Chondrocyte (in vitro differentiated cells): Measurements from ENCODE around the gene AKR7A2. TPM values are rescaled to one million over a fixed set of nuclear protein-coding genes. Genes with fewer than 3 reads are reported as not detected.
A peak's percentile ranks its signal among the peaks of the same experiment; 100 is the strongest.

Experiments
- DNase-seq: peaks from one replicate; pipeline ENCODE4 v3.0.0; 2021; ENCODE audit warnings: mixed read lengths, low spot score
- H3K27ac Mint-ChIP-seq: one replicate; pipeline ENCODE4 v1.8.0; 2021; ENCODE audit warnings: mild to moderate bottlenecking, moderate library complexity, mixed read lengths; ENCODE audit not compliant: unreplicated experiment
- H3K27me3 Mint-ChIP-seq: 2 replicates; pipeline ENCODE4 v1.8.0; 2021; ENCODE audit warnings: low read depth, mixed read lengths
- H3K36me3 Mint-ChIP-seq: 2 replicates; pipeline ENCODE4 v1.8.0; 2021; ENCODE audit warnings: low read depth, mixed read lengths
- H3K4me1 Mint-ChIP-seq: 2 replicates; pipeline ENCODE4 v1.8.0; 2021; ENCODE audit warnings: low read depth, mild to moderate bottlenecking, mixed read lengths
- H3K4me3 Mint-ChIP-seq: one replicate; pipeline ENCODE4 v1.8.0; 2021; ENCODE audit warnings: mild to moderate bottlenecking, moderate library complexity, mixed read lengths; ENCODE audit not compliant: unreplicated experiment
- H3K9me3 Mint-ChIP-seq: 2 replicates; pipeline ENCODE4 v1.8.0; 2021; ENCODE audit warnings: low read depth, mixed read lengths
- CTCF ChIP-seq: fragments of 200-600 bp; sonication (generic); IDR thresholded peaks from 2 replicates; pipeline ENCODE4 v1.5.0; 2021; ENCODE audit warnings: antibody characterized with exemption, mild to moderate bottlenecking, moderate library complexity
- total RNA-seq: library from RNA; stranded (reverse); gene quantifications from 3 replicates; pipeline ENCODE4 v1.2.1, GENCODE V29; 2021

AKR7A2 gene
- total RNA-seq, 1 donor from 2014 or later: 46.6 TPM

- DNase-seq: no peak
- Mint-ChIP-seq H3K27me3 (no peaks in the 10 kb centered on the region), H3K4me1 (no peaks in the 10 kb centered on the region), H3K27ac (no peak overlapping the region), H3K4me3 (no peak overlapping the region), H3K36me3 (peaks cover 29% of the 10 kb centered on the region), H3K9me3 (no peaks in the 10 kb centered on the region)
- no peak for TF ChIP-seq CTCF
These were observed 31.8 kb upstream of the AKR7A2 start for GRCh38 chr1:19343617-19344350.

GRCh38 chr1:19342894-19343616 lies 31.1 kb upstream of the AKR7A2 start:
- no peak overlapping the region for H3K4me3 Mint-ChIP-seq

GRCh38 chr1:19342062-19342750 lies 30.3 kb upstream of the AKR7A2 start:
- H3K36me3 Mint-ChIP-seq: peaks cover 31% of the 10 kb centered on the region
- H3K4me1 Mint-ChIP-seq: peaks cover 3% of the 10 kb centered on the region
- TF ChIP-seq CTCF: no peak
- no peaks in the 10 kb centered on the region for H3K27me3 Mint-ChIP-seq
- no peak overlapping the region for H3K27ac Mint-ChIP-seq
- H3K4me3 Mint-ChIP-seq: no peak overlapping the region
- DNase-seq: no peak
- no peaks in the 10 kb centered on the region for H3K9me3 Mint-ChIP-seq

More at GRCh38 chr1:19342894-19343616, 31.1 kb upstream of the AKR7A2 start:
- Mint-ChIP-seq H3K27me3 (no peaks in the 10 kb centered on the region), H3K4me1 (peaks cover 3% of the 10 kb centered on the region), H3K27ac (no peak overlapping the region), H3K36me3 (peaks cover 29% of the 10 kb centered on the region), H3K9me3 (no peaks in the 10 kb centered on the region)
- DNase-seq: no peak
- TF ChIP-seq CTCF: no peak

GRCh38 chr1:19341201-19342061 lies 29.5 kb upstream of the AKR7A2 start:
- Mint-ChIP-seq H3K36me3 (peaks cover 31% of the 10 kb centered on the region), H3K4me1 (peaks cover 3% of the 10 kb centered on the region), H3K4me3 (no peak overlapping the region), H3K9me3 (no peaks in the 10 kb centered on the region), H3K27me3 (no peaks in the 10 kb centered on the region), H3K27ac (no peak overlapping the region)
- TF ChIP-seq CTCF: peak; percentile 86
- no peak for DNase-seq
